GM19463 (cell line): ENCODE data around the gene SBK2.

Experiments
- ATAC-seq: cut with Tn5 transposase; IDR thresholded peaks from one replicate; pipeline ENCODE4 v1.9.1; 2021; ENCODE audit warnings: mild to moderate bottlenecking, moderate library complexity; ENCODE audit not compliant: unreplicated experiment

SBK2 gene

GRCh38 chr19:55487924-55488687, 48.8 kb downstream of the SBK2 start, which contains the start of gene SSC5D:
TSS of gene SSC5D (plus strand) at chr19:55488436. CDS start at chr19:55488590, 154 bp downstream.
- ATAC-seq: no peak

GRCh38 chr19:55486971-55487923, 49.7 kb downstream of the SBK2 start:
- no peak for ATAC-seq

GRCh38 chr19:55486043-55486970, 50.6 kb downstream of the SBK2 start:
- no peak for ATAC-seq

- ATAC-seq: no peak
These were observed 51.4 kb downstream of the SBK2 start for GRCh38 chr19:55485439-55486011.

GRCh38 chr19:55484593-55485438, 52.1 kb downstream of the SBK2 start, which contains the start of gene NAT14:
TSS of gene NAT14 (plus strand) at chr19:55485188. CDS start at chr19:55485709, 521 bp downstream.
- ATAC-seq: peak; percentile 79

GRCh38 chr19:55483706-55484592, 53.0 kb downstream of the SBK2 start:
- ATAC-seq: no peak

GRCh38 chr19:55482967-55483705, 53.8 kb downstream of the SBK2 start:
- ATAC-seq: no peak

- no peak for ATAC-seq
These were observed 54.6 kb downstream of the SBK2 start for GRCh38 chr19:55482156-55482961.

- no peak for ATAC-seq
These were observed 55.2 kb downstream of the SBK2 start for GRCh38 chr19:55481794-55482155.

GRCh38 chr19:55481148-55481793, 55.7 kb downstream of the SBK2 start:
- ATAC-seq: no peak

GRCh38 chr19:55479451-55480230, 57.3 kb downstream of the SBK2 start:
- no peak for ATAC-seq

- ATAC-seq: no peak
These were observed 57.9 kb downstream of the SBK2 start for GRCh38 chr19:55479045-55479444.
